MG63 (cell line): ENCODE measurements around the gene SMIM20. TPM values are rescaled to one million over a fixed set of nuclear protein-coding genes. Genes with fewer than 3 reads are reported as not detected.
A peak's percentile ranks its signal among the peaks of the same experiment; 100 is the strongest.
"Not testable (repeated sequence)": the region's sequence is repeated elsewhere in the genome, so short reads cannot be mapped to it uniquely, and the experiment has no call there.

ENCODE experiments used
- DNase-seq: peaks from one replicate; pipeline ENCODE4 v3.0.0-alpha.2; 2020
- H3K27me3 ChIP-seq: fragments of 250-450 bp; sonication (Bioruptor Pico); 2 replicates; pipeline ENCODE4 v1.5.1; 2020; ENCODE audit warnings: mild to moderate bottlenecking, moderate library complexity
- H3K36me3 ChIP-seq: fragments of 250-450 bp; sonication (Bioruptor Pico); 2 replicates; pipeline ENCODE4 v1.5.1; 2020; ENCODE audit warnings: mild to moderate bottlenecking, moderate library complexity
- H3K4me3 ChIP-seq: fragments of 250-450 bp; sonication (Bioruptor Pico); 2 replicates; pipeline ENCODE4 v1.5.1; 2020; ENCODE audit warnings: mild to moderate bottlenecking, moderate library complexity
- H3K9me3 ChIP-seq: fragments of 250-450 bp; sonication (Bioruptor Pico); 2 replicates; pipeline ENCODE4 v1.5.1; 2020; ENCODE audit warnings: mild to moderate bottlenecking, moderate library complexity
- total RNA-seq: library from RNA; depleted of rRNA; stranded (reverse); fragments of >200 nt; shearing (Covaris generic); gene quantifications from 2 replicates; pipeline ENCODE4 v1.2.3, GENCODE V29; 2014; ENCODE audit warnings: low replicate concordance; rRNA removed

Gene SMIM20
- 23.1 and 35.9 TPM in 2 replicates for total RNA-seq

DNA sequence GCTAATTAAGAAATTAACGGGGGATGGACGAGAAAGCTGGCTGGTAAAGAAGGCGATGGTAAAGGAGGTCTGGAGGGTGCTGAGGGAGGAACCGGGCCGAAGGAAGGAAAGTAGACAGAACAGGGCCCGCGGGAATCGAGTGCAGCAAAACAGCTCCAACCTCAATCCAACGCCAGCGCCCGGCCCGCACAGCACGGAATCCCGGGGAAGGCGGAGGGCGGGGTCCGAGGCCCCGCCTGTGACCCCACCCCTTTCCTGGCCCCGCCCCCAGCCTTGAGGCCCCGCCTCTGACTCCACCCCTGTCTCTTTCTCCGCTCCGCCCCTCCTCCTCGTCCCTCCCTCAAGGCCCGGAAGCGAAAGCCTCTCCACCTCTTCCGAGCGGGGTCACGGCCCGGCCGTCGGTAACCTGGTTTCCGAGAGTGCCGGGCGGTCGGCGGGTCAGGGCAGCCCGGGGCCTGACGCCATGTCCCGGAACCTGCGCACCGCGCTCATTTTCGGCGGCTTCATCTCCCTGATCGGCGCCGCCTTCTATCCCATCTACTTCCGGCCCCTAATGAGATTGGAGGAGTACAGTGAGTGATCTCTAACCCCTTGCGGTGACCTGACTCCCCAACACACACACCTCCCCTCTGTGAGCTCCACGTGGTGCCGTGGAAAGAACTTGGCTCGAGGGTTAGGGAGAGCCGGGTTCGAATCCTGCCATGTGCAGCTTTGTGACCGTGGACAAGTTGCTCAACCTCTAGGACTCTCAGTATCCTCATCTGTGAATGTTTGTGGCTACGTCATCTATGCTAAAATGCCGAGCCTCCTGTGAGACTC lies at the start of gene SMIM20:
SMIM20 (plus strand) TSS at position 370 of the 819 bp plus-strand sequence; CDS start at position 464, 94 bp downstream.
- H3K27me3 ChIP-seq: no peaks in the 10 kb centered on the region
- no peaks in the 10 kb centered on the region; the same call in 1 of the 2 replicates for H3K9me3 ChIP-seq
- H3K36me3 ChIP-seq: no peaks in the 10 kb centered on the region
- DNase-seq: peak; percentile 83
- H3K4me3 ChIP-seq: peak within 1 kb of the TSS; percentile 61

DNA sequence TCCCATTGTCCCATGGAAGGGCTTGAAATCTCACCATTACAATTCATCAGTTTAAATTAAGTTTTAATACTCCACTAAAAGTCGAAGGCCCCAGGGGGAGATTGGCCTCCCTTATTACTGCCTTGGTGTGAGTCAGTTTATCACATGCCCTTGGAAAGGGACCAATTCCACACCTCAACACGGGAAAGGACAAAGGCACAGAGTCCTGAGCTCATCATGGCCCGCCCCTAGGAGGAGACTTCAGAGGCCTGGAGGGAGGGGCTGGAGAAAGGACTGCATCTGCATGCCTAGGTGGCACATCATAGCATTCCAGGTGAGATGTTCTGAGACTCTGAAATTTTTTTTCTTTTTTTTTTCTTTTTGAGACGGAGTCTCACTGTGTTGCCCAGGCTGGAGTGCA lies 48.4 kb upstream of the SMIM20 start:
- Histone ChIP-seq H3K4me3 (no peak overlapping the region), H3K27me3 (no peaks in the 10 kb centered on the region), H3K36me3 (no peaks in the 10 kb centered on the region; the same call in 1 of the 2 replicates), H3K9me3 (no peaks in the 10 kb centered on the region)
- peak; percentile 15 for DNase-seq

GRCh38 chr4:25866401-25866800 lies 47.6 kb upstream of the SMIM20 start:
- not testable (repeated sequence) for H3K36me3 ChIP-seq, DNase-seq, H3K4me3 ChIP-seq, H3K27me3 ChIP-seq, H3K9me3 ChIP-seq

DNA sequence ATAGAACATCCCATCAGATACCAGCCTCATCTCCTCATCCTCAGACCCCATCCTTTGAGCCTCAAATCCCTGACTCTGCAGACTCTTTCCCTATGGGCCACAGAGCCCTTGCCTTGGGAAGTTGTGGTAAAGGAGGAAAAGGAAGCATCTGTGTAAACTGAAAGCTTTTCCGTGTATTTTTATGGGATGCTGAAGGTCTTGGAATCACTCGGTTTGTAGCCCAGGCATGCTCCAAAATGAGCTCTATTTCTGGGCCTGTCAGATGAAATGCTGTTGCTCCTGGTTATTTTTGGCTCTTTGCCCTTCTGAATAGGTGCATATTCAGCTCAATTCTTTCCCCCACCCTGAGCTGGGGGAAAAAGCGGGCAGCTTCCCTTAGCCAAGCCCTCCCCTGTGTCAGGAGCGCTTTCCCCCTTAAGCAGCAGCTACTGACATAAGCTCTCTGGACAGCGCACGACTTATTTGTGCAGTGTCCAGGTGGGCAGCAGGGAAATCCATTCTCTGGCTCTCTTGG lies 46.2 kb upstream of the SMIM20 start:
- no peak overlapping the region for H3K4me3 ChIP-seq
- H3K36me3 ChIP-seq: no peaks in the 10 kb centered on the region
- DNase-seq: no peak
- no peaks in the 10 kb centered on the region for H3K27me3 ChIP-seq
- no peaks in the 10 kb centered on the region for H3K9me3 ChIP-seq

DNA sequence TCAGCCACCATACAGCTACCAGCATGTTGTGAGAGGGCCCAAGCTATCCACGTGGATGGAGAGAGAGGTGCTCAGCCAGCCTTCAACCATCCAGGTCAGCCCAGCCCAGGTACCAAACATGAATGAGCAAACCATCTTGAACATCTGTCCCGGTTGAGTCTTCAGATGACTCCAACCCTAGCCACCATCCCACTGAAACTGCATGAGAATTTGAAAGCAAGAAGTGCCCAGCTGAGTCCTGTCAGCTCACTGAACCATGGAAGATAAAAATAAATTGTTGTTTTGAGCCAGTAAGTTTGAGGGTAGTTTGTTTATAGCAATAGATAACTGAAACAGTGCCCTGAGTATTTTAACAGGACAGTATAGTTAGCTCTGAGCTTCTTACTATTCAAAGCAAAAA lies 43.9 kb upstream of the SMIM20 start:
- Histone ChIP-seq H3K36me3 (no peaks in the 10 kb centered on the region), H3K4me3 (no peak overlapping the region), H3K27me3 (no peaks in the 10 kb centered on the region), H3K9me3 (no peaks in the 10 kb centered on the region)
- DNase-seq: no peak

- Histone ChIP-seq H3K36me3 (no peaks in the 10 kb centered on the region), H3K4me3 (no peak overlapping the region), H3K27me3 (no peaks in the 10 kb centered on the region), H3K9me3 (no peaks in the 10 kb centered on the region)
- no peak for DNase-seq
These were observed 41.0 kb upstream of the SMIM20 start for GRCh38 chr4:25872851-25873631.

GRCh38 chr4:25873632-25874129 lies 40.3 kb upstream of the SMIM20 start:
- H3K4me3 ChIP-seq: no peak overlapping the region
- H3K9me3 ChIP-seq: no peaks in the 10 kb centered on the region
- H3K36me3 ChIP-seq: no peaks in the 10 kb centered on the region
- no peaks in the 10 kb centered on the region for H3K27me3 ChIP-seq
- DNase-seq: no peak

DNA sequence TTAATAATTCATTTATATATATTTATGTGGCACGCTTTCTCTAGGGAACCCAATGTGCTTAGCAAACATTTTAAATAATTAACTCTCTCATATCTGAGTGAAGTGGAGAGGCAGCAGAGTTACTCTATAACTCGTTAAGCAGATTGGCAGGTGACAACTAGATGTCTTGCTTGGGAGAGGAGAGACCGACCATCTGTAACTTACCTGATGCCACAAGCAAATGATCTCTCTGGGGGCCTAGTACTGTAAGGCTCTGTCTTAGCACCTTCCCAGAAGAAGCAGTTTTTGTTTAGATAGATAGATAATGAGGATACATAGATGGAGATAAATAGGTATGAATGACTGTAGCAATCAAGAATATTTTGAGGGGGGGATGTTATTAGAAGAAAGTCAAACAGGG lies 39.4 kb upstream of the SMIM20 start:
- no peaks in the 10 kb centered on the region for H3K36me3 ChIP-seq
- H3K27me3 ChIP-seq: no peaks in the 10 kb centered on the region
- no peak for DNase-seq
- no peaks in the 10 kb centered on the region for H3K9me3 ChIP-seq
- H3K4me3 ChIP-seq: no peak overlapping the region

GRCh38 chr4:25875281-25875745 lies 38.7 kb upstream of the SMIM20 start:
- Histone ChIP-seq H3K27me3 (no peaks in the 10 kb centered on the region), H3K4me3 (no peak overlapping the region)
- no peak for DNase-seq

GRCh38 chr4:25878676-25879075 lies 35.3 kb upstream of the SMIM20 start:
- Histone ChIP-seq H3K9me3 (no peaks in the 10 kb centered on the region), H3K36me3 (no peaks in the 10 kb centered on the region), H3K4me3 (no peak overlapping the region), H3K27me3 (no peaks in the 10 kb centered on the region)
- no peak for DNase-seq

More at GRCh38 chr4:25875281-25875745, 38.7 kb upstream of the SMIM20 start:
- H3K9me3 ChIP-seq: no peaks in the 10 kb centered on the region
- no peaks in the 10 kb centered on the region for H3K36me3 ChIP-seq

- Histone ChIP-seq H3K4me3 (no peak overlapping the region), H3K9me3 (no peaks in the 10 kb centered on the region), H3K36me3 (no peaks in the 10 kb centered on the region), H3K27me3 (no peaks in the 10 kb centered on the region)
- no peak for DNase-seq
These were observed 34.9 kb upstream of the SMIM20 start for GRCh38 chr4:25879091-25879584.

- no peak overlapping the region for H3K4me3 ChIP-seq
- DNase-seq: no peak
- no peaks in the 10 kb centered on the region for H3K36me3 ChIP-seq
- H3K27me3 ChIP-seq: no peaks in the 10 kb centered on the region
- no peaks in the 10 kb centered on the region for H3K9me3 ChIP-seq
These were observed 34.4 kb upstream of the SMIM20 start for GRCh38 chr4:25879587-25879986.

GRCh38 chr4:25879991-25880651 lies 33.9 kb upstream of the SMIM20 start:
- Histone ChIP-seq H3K36me3 (no peaks in the 10 kb centered on the region), H3K4me3 (no peak overlapping the region), H3K9me3 (no peaks in the 10 kb centered on the region), H3K27me3 (no peaks in the 10 kb centered on the region)
- DNase-seq: no peak

DNA sequence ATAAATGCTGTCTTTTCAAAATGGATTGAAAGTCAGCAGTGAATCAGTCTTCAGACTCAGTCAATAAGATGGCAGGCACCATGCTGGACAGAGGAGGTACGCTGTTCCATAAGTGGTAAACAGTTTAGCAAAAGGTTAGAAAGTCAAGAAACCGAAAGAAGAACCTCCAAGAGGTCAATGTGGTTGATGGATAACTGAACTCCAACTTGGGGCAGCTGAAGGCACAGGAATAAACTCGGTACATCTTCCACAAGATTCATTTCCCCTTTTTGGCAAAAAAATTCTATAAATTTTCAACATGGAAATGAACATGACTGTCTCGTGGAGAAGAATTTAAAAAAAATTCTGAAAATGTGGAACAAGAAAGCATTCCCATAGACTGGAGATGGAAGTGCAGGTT lies 32.8 kb upstream of the SMIM20 start:
- Histone ChIP-seq H3K27me3 (no peaks in the 10 kb centered on the region), H3K9me3 (no peaks in the 10 kb centered on the region), H3K4me3 (no peak overlapping the region), H3K36me3 (no peaks in the 10 kb centered on the region)
- no peak for DNase-seq

GRCh38 chr4:25882226-25882625 lies 31.8 kb upstream of the SMIM20 start:
- Histone ChIP-seq H3K27me3 (no peaks in the 10 kb centered on the region), H3K36me3 (no peaks in the 10 kb centered on the region), H3K9me3 (no peaks in the 10 kb centered on the region), H3K4me3 (no peak overlapping the region)
- no peak for DNase-seq

DNA sequence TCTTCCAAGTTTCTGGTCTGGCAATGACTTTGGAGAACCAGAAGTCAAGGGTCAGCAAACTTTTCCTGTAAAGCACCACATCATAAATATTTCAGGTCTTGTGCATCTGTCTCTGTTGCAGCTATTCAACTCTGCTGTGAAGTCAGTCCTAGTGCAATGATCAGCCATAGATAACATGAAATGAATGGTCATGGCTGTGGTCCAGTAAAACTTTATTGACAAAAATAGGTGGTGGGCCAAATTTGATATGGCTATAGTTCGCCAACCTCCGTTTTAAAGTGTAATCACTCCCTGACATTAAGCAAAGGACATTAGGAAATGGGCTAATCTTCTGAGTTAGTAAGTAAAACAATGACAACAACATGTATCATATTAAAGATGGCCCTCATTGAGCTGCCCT lies 30.5 kb upstream of the SMIM20 start:
- DNase-seq: no peak
- no peaks in the 10 kb centered on the region for H3K27me3 ChIP-seq
- no peaks in the 10 kb centered on the region for H3K36me3 ChIP-seq
- H3K4me3 ChIP-seq: no peak overlapping the region
- H3K9me3 ChIP-seq: no peaks in the 10 kb centered on the region
